ENCODE measurements around the gene SLC18A2.

Gene SLC18A2

DNA sequence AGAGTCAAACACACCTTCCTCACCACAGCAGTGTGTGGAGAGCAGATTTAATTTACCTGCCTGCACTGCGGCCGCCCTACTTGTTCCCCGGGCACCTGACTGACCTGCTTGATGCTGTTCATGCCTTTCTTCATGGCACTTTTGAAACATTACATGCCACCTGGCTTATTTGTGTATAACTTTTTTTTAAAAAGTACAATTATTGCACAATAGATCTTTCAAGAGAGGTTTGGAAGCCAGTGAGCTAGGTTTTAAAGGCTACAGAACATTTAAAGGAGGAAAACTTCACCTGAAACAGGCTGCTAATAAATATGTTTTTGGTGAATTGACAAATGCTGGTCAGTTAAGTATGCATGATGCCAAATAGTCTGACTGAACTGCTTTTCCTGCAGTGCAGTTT, 33.1 kb downstream of the SLC18A2 start:
- no peak overlapping the region for H3K4ac ChIP-seq (ENCODE audit: low read depth in 1 of 2, low read length in 2 of 2)
- no peak overlapping the region for H3K27ac ChIP-seq (ENCODE audit: low read length, poor library complexity, severe bottlenecking)
- H3K36me3 ChIP-seq (ENCODE audit: control insufficient read depth in 1 of 2, insufficient read depth in 2 of 2, low read depth in 1 of 2, low read length in 2 of 2) = peaks cover 0 to 15% of the 10 kb centered on the region in 2 experiments
- no peak overlapping the region for H4K91ac ChIP-seq (ENCODE audit: low read length)
- peaks cover 5% of the 10 kb centered on the region for H3K9me3 ChIP-seq (ENCODE audit: control insufficient read depth, low read length)
- no peaks in the 10 kb centered on the region for H3K4me1 ChIP-seq (ENCODE audit: control insufficient read depth, insufficient read depth, low read depth, low read length)
- H3K79me1 ChIP-seq (replicated peaks; ENCODE audit: low read length, poor library complexity, severe bottlenecking) = no peaks in the 10 kb centered on the region
- H3K4me2 ChIP-seq (ENCODE audit: low read length, poor library complexity, severe bottlenecking) = no peak overlapping the region
- H3K27me3 ChIP-seq (ENCODE audit: control insufficient read depth in 1 of 2, insufficient read depth in 1 of 2, low read length in 2 of 2) = no peaks in the 10 kb centered on the region
- H2BK5ac ChIP-seq (ENCODE audit: low read depth, low read length, poor library complexity, severe bottlenecking) = no peak overlapping the region
- H2BK15ac ChIP-seq (ENCODE audit: low read depth, poor library complexity, severe bottlenecking) = no peak overlapping the region
- H3K18ac ChIP-seq (ENCODE audit: low read depth in 1 of 2, low read length in 2 of 2) = no peak overlapping the region
- no peak overlapping the region for H3K4me3 ChIP-seq (ENCODE audit: insufficient read depth in 1 of 2, low read depth in 1 of 2, low read length in 2 of 2)
- no peak overlapping the region for H2AFZ ChIP-seq (ENCODE audit: low read depth, low read length)
- H2BK120ac ChIP-seq (ENCODE audit: low read depth, low read length) = no peak overlapping the region
- WGBS = 90% methylated on average over 3 of the region's 3 CpGs
- no peak overlapping the region for H3K23ac ChIP-seq (ENCODE audit: low read length in 2 of 2)
- H2BK12ac ChIP-seq (ENCODE audit: low read length in 2 of 2) = no peak overlapping the region
- no peak overlapping the region for H3K14ac ChIP-seq (ENCODE audit: low read length in 2 of 2)
- no peak overlapping the region for H3K9ac ChIP-seq (ENCODE audit: low read length)
- no peak overlapping the region for H4K8ac ChIP-seq (ENCODE audit: low read length)
- no peak overlapping the region for H2AK5ac ChIP-seq (ENCODE audit: low read length, severe bottlenecking)
- no peak for DNase-seq

DNA sequence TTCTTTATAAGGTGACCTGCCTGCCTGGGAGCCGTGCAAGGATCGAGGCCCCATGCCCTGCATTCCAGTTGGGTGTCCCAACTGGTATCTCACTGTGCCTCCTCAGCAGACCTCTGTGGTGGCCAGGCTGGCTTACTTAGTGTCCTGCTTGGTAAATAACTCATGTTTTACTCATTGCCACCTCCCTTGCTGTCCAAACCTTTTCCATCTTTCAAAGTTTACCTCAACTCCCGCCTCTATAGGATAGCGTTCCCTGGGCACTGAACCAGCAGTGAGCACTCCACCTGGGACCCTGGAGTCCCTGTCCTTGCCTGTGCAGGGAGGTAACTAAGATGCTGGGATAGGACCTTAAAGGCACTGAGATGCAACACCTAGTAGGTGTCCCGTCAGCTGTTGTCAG, 33.6 kb downstream of the SLC18A2 start:
- Histone ChIP-seq H3K27ac (ENCODE audit: low read length, poor library complexity, severe bottlenecking) (no peak overlapping the region), H2BK15ac (ENCODE audit: low read depth, poor library complexity, severe bottlenecking) (no peak overlapping the region), H3K4me2 (ENCODE audit: low read length, poor library complexity, severe bottlenecking) (no peak overlapping the region), H3K79me1 (replicated peaks; ENCODE audit: low read length, poor library complexity, severe bottlenecking) (no peaks in the 10 kb centered on the region), H2AFZ (ENCODE audit: low read depth, low read length) (no peak overlapping the region), H3K27me3 (ENCODE audit: control insufficient read depth in 1 of 2, insufficient read depth in 1 of 2, low read length in 2 of 2) (no peaks in the 10 kb centered on the region), H4K8ac (ENCODE audit: low read length) (no peak overlapping the region), H3K23ac (ENCODE audit: low read length in 2 of 2) (no peak overlapping the region), H2BK120ac (ENCODE audit: low read depth, low read length) (no peak overlapping the region), H3K18ac (ENCODE audit: low read depth in 1 of 2, low read length in 2 of 2) (no peak overlapping the region), H3K14ac (ENCODE audit: low read length in 2 of 2) (no peak overlapping the region), H3K9me3 (ENCODE audit: control insufficient read depth, low read length) (peaks cover 5% of the 10 kb centered on the region), H2BK12ac (ENCODE audit: low read length in 2 of 2) (no peak overlapping the region), H3K9ac (ENCODE audit: low read length) (no peak overlapping the region), H3K36me3 (ENCODE audit: control insufficient read depth in 1 of 2, insufficient read depth in 2 of 2, low read depth in 1 of 2, low read length in 2 of 2) (peaks cover 0 to 19% of the 10 kb centered on the region in 2 experiments), H4K91ac (ENCODE audit: low read length) (no peak overlapping the region), H2AK5ac (ENCODE audit: low read length, severe bottlenecking) (no peak overlapping the region), H3K4ac (ENCODE audit: low read depth in 1 of 2, low read length in 2 of 2) (no peak overlapping the region), H3K4me3 (ENCODE audit: insufficient read depth in 1 of 2, low read depth in 1 of 2, low read length in 2 of 2) (no peak overlapping the region), H2BK5ac (ENCODE audit: low read depth, low read length, poor library complexity, severe bottlenecking) (no peak overlapping the region), H3K4me1 (ENCODE audit: control insufficient read depth, insufficient read depth, low read depth, low read length) (no peaks in the 10 kb centered on the region)
- DNase-seq = no peak
- WGBS = 98% methylated on average over 5 of the region's 5 CpGs

DNA sequence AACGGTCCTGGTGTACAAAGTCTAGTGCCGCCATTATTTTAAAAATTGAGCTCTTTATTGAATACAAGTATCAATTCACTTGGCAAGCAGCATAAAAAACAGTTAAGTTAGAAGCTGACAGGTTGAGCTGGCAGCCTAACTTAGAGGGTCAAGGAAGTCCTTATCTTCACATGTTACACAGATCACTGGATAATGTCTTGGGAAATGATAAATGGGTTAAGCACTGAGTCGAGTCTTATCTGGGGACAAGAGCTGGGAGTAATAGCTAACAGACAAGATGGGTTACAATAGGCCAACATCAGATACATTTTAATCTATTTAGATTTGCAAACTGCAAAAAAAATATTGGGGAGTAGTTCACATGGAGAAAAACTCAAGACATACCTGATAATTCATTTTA, 34.2 kb downstream of the SLC18A2 start:
- no peak for DNase-seq
- Histone ChIP-seq H3K36me3 (ENCODE audit: control insufficient read depth in 1 of 2, insufficient read depth in 2 of 2, low read depth in 1 of 2, low read length in 2 of 2) (peaks cover 0 to 22% of the 10 kb centered on the region in 2 experiments), H3K4me2 (ENCODE audit: low read length, poor library complexity, severe bottlenecking) (no peak overlapping the region), H3K18ac (ENCODE audit: low read depth in 1 of 2, low read length in 2 of 2) (no peak overlapping the region), H3K4me3 (ENCODE audit: insufficient read depth in 1 of 2, low read depth in 1 of 2, low read length in 2 of 2) (no peak overlapping the region), H2BK120ac (ENCODE audit: low read depth, low read length) (no peak overlapping the region), H3K23ac (ENCODE audit: low read length in 2 of 2) (no peak overlapping the region), H4K8ac (ENCODE audit: low read length) (no peak overlapping the region), H3K9ac (ENCODE audit: low read length) (no peak overlapping the region), H3K27me3 (ENCODE audit: control insufficient read depth in 1 of 2, insufficient read depth in 1 of 2, low read length in 2 of 2) (no peaks in the 10 kb centered on the region), H4K91ac (ENCODE audit: low read length) (no peak overlapping the region), H3K9me3 (ENCODE audit: control insufficient read depth, low read length) (peaks cover 5% of the 10 kb centered on the region), H3K27ac (ENCODE audit: low read length, poor library complexity, severe bottlenecking) (no peak overlapping the region), H2BK5ac (ENCODE audit: low read depth, low read length, poor library complexity, severe bottlenecking) (no peak overlapping the region), H3K79me1 (replicated peaks; ENCODE audit: low read length, poor library complexity, severe bottlenecking) (no peaks in the 10 kb centered on the region), H3K4me1 (ENCODE audit: control insufficient read depth, insufficient read depth, low read depth, low read length) (no peaks in the 10 kb centered on the region), H3K4ac (ENCODE audit: low read depth in 1 of 2, low read length in 2 of 2) (no peak overlapping the region), H2AK5ac (ENCODE audit: low read length, severe bottlenecking) (no peak overlapping the region), H2BK15ac (ENCODE audit: low read depth, poor library complexity, severe bottlenecking) (no peak overlapping the region), H3K14ac (ENCODE audit: low read length in 2 of 2) (no peak overlapping the region), H2BK12ac (ENCODE audit: low read length in 2 of 2) (no peak overlapping the region), H2AFZ (ENCODE audit: low read depth, low read length) (no peak overlapping the region)
- no CpG with 5 or more reads among the region's 3 CpGs for WGBS

- Histone ChIP-seq H3K4me2 (ENCODE audit: low read length, poor library complexity, severe bottlenecking) (no peak overlapping the region), H3K9me3 (ENCODE audit: control insufficient read depth, low read length) (peaks cover 5% of the 10 kb centered on the region), H3K18ac (ENCODE audit: low read depth in 1 of 2, low read length in 2 of 2) (no peak overlapping the region), H4K8ac (ENCODE audit: low read length) (no peak overlapping the region), H3K27ac (ENCODE audit: low read length, poor library complexity, severe bottlenecking) (no peak overlapping the region), H2AFZ (ENCODE audit: low read depth, low read length) (no peak overlapping the region), H3K14ac (ENCODE audit: low read length in 2 of 2) (no peak overlapping the region), H2AK5ac (ENCODE audit: low read length, severe bottlenecking) (no peak overlapping the region), H2BK120ac (ENCODE audit: low read depth, low read length) (no peak overlapping the region), H4K91ac (ENCODE audit: low read length) (no peak overlapping the region), H3K36me3 (ENCODE audit: control insufficient read depth in 1 of 2, insufficient read depth in 2 of 2, low read depth in 1 of 2, low read length in 2 of 2) (peaks cover 0 to 27% of the 10 kb centered on the region in 2 experiments), H2BK15ac (ENCODE audit: low read depth, poor library complexity, severe bottlenecking) (no peak overlapping the region), H3K79me1 (replicated peaks; ENCODE audit: low read length, poor library complexity, severe bottlenecking) (no peaks in the 10 kb centered on the region), H3K9ac (ENCODE audit: low read length) (no peak overlapping the region), H2BK5ac (ENCODE audit: low read depth, low read length, poor library complexity, severe bottlenecking) (no peak overlapping the region), H3K23ac (ENCODE audit: low read length in 2 of 2) (no peak overlapping the region), H3K4me1 (ENCODE audit: control insufficient read depth, insufficient read depth, low read depth, low read length) (no peaks in the 10 kb centered on the region), H3K4ac (ENCODE audit: low read depth in 1 of 2, low read length in 2 of 2) (no peak overlapping the region), H3K4me3 (ENCODE audit: insufficient read depth in 1 of 2, low read depth in 1 of 2, low read length in 2 of 2) (no peak overlapping the region), H2BK12ac (ENCODE audit: low read length in 2 of 2) (no peak overlapping the region), H3K27me3 (ENCODE audit: control insufficient read depth in 1 of 2, insufficient read depth in 1 of 2, low read length in 2 of 2) (no peaks in the 10 kb centered on the region)
- no peak for DNase-seq
- no CpG with 5 or more reads among the region's 2 CpGs for WGBS
Observed at GRCh38 chr10:117277675-117278074, 36.8 kb downstream of the SLC18A2 start.
